Skeletal muscle satellite cell (primary cell): ENCODE data around the gene TAS2R30. TPM values are rescaled to one million over a fixed set of nuclear protein-coding genes. Genes with fewer than 3 reads are reported as not detected.

Source experiments
- H3K27me3 ChIP-seq: 2 replicates; pipeline ENCODE4 v1.7.0; 2013; ENCODE audit warnings: low read length; ENCODE audit not compliant: control insufficient read depth, insufficient read depth
- H3K36me3 ChIP-seq: 2 replicates; pipeline ENCODE4 v1.7.0; 2013; ENCODE audit warnings: mild to moderate bottlenecking, control low read depth, low read length; ENCODE audit not compliant: insufficient read depth
- H3K4me1 ChIP-seq: 2 replicates; pipeline ENCODE4 v1.7.0; 2013; ENCODE audit warnings: low read length; ENCODE audit not compliant: control insufficient read depth, insufficient read depth
- H3K4me2 ChIP-seq: 2 replicates; pipeline ENCODE4 v1.7.0; 2013; ENCODE audit warnings: mild to moderate bottlenecking, low read length
- H3K4me3 ChIP-seq: 2 replicates; pipeline ENCODE4 v1.7.0; 2013; ENCODE audit warnings: low read length
- H3K9ac ChIP-seq: 2 replicates; pipeline ENCODE4 v1.7.0; 2013; ENCODE audit warnings: mild to moderate bottlenecking, low read depth, low read length, moderate library complexity
- H3K9me3 ChIP-seq: replicated peaks from 2 replicates; pipeline ENCODE4 v1.7.0; 2013; ENCODE audit warnings: mild to moderate bottlenecking, control low read depth, low read length
- total RNA-seq: library from RNA; depleted of rRNA; stranded (reverse); fragments of >200 nt; gene quantifications from 2 replicates; pipeline ENCODE4 v1.2.3, GENCODE V29; 2012; rRNA removed

The TAS2R30 gene
- 3.9 and 7.9 TPM in 2 replicates for total RNA-seq

GRCh38 chr12:11134305-11134704 is at the start of gene TAS2R30:
TAS2R30 (minus strand) TSS chr12:11134644; CDS start chr12:11134244, 400 bp downstream.
- Histone ChIP-seq H3K4me3 (no peak within 1 kb of the TSS), H3K9me3 (no peaks in the 10 kb centered on the region), H3K9ac (no peak within 1 kb of the TSS), H3K36me3 (no peaks in the 10 kb centered on the region), H3K27me3 (no peaks in the 10 kb centered on the region), H3K4me1 (no peaks in the 10 kb centered on the region), H3K4me2 (no peak within 1 kb of the TSS)

GRCh38 chr12:11183011-11183410 is 48.6 kb upstream of the TAS2R30 start:
- Histone ChIP-seq H3K4me2 (no peak overlapping the region), H3K9ac (no peak overlapping the region), H3K9me3 (no peaks in the 10 kb centered on the region), H3K4me3 (no peak overlapping the region), H3K27me3 (no peaks in the 10 kb centered on the region), H3K36me3 (no peaks in the 10 kb centered on the region), H3K4me1 (no peaks in the 10 kb centered on the region)

- Histone ChIP-seq H3K4me2 (no peak overlapping the region), H3K36me3 (no peaks in the 10 kb centered on the region), H3K9ac (no peak overlapping the region), H3K4me1 (no peaks in the 10 kb centered on the region), H3K27me3 (no peaks in the 10 kb centered on the region), H3K9me3 (no peaks in the 10 kb centered on the region), H3K4me3 (no peak overlapping the region)
Observed at GRCh38 chr12:11182529-11182928, 48.1 kb upstream of the TAS2R30 start.

GRCh38 chr12:11178250-11178649 is 43.8 kb upstream of the TAS2R30 start:
- Histone ChIP-seq H3K9me3 (no peaks in the 10 kb centered on the region), H3K9ac (no peak overlapping the region), H3K4me1 (no peaks in the 10 kb centered on the region), H3K27me3 (no peaks in the 10 kb centered on the region), H3K36me3 (no peaks in the 10 kb centered on the region), H3K4me2 (no peak overlapping the region), H3K4me3 (no peak overlapping the region)

GRCh38 chr12:11174022-11174421 is 39.6 kb upstream of the TAS2R30 start:
- H3K4me1 ChIP-seq, result peaks cover 5% of the 10 kb centered on the region
- no peak overlapping the region for H3K4me3 ChIP-seq
- no peak overlapping the region for H3K9ac ChIP-seq
- H3K36me3 ChIP-seq, result no peaks in the 10 kb centered on the region
- no peaks in the 10 kb centered on the region for H3K9me3 ChIP-seq
- no peak overlapping the region for H3K4me2 ChIP-seq
- no peaks in the 10 kb centered on the region for H3K27me3 ChIP-seq

GRCh38 chr12:11171969-11172675 is 37.7 kb upstream of the TAS2R30 start:
- H3K36me3 ChIP-seq, result no peaks in the 10 kb centered on the region
- H3K9ac ChIP-seq, result peak overlapping the region; percentile 97
- H3K9me3 ChIP-seq, result no peaks in the 10 kb centered on the region
- no peaks in the 10 kb centered on the region for H3K27me3 ChIP-seq
- peak overlapping the region; percentile 89 for H3K4me2 ChIP-seq
- H3K4me3 ChIP-seq, result peak overlapping the region; percentile 91
- H3K4me1 ChIP-seq, result peaks cover 5% of the 10 kb centered on the region

- H3K4me2 ChIP-seq, result peak within 1 kb of the TSS; percentile 89
- peak within 1 kb of the TSS; percentile 97 for H3K9ac ChIP-seq
- H3K27me3 ChIP-seq, result no peaks in the 10 kb centered on the region
- H3K36me3 ChIP-seq, result no peaks in the 10 kb centered on the region
- H3K4me1 ChIP-seq, result peaks cover 5% of the 10 kb centered on the region
- no peaks in the 10 kb centered on the region for H3K9me3 ChIP-seq
- peak within 1 kb of the TSS; percentile 91 for H3K4me3 ChIP-seq
Observed at GRCh38 chr12:11171145-11171968, 36.9 kb upstream of the TAS2R30 start, which contains the start of gene SMIM10L1. SMIM10L1 (plus strand) TSS chr12:11171194; CDS start chr12:11171357, 163 bp downstream.

GRCh38 chr12:11170810-11171144 is 36.3 kb upstream of the TAS2R30 start:
- Histone ChIP-seq H3K9me3 (no peaks in the 10 kb centered on the region), H3K4me1 (peaks cover 5% of the 10 kb centered on the region), H3K27me3 (no peaks in the 10 kb centered on the region), H3K4me2 (peak overlapping the region; percentile 89), H3K36me3 (peaks cover 4% of the 10 kb centered on the region), H3K4me3 (peak overlapping the region; percentile 91), H3K9ac (peak overlapping the region; percentile 97)

- peaks cover 13% of the 10 kb centered on the region for H3K36me3 ChIP-seq
- no peak overlapping the region for H3K4me2 ChIP-seq
- no peak overlapping the region for H3K4me3 ChIP-seq
- no peaks in the 10 kb centered on the region for H3K4me1 ChIP-seq
- no peaks in the 10 kb centered on the region for H3K27me3 ChIP-seq
- H3K9ac ChIP-seq, result no peak overlapping the region
- no peaks in the 10 kb centered on the region for H3K9me3 ChIP-seq
Observed at GRCh38 chr12:11166300-11166699, 31.9 kb upstream of the TAS2R30 start.

- Histone ChIP-seq H3K9ac (no peak overlapping the region), H3K4me1 (peaks cover 3% of the 10 kb centered on the region), H3K9me3 (no peaks in the 10 kb centered on the region), H3K4me3 (no peak overlapping the region), H3K27me3 (no peaks in the 10 kb centered on the region), H3K4me2 (no peak overlapping the region), H3K36me3 (peaks cover 13% of the 10 kb centered on the region)
Observed at GRCh38 chr12:11164384-11164783, 29.9 kb upstream of the TAS2R30 start.

GRCh38 chr12:11162502-11162901 is 28.1 kb upstream of the TAS2R30 start:
- H3K4me3 ChIP-seq, result no peak overlapping the region
- H3K27me3 ChIP-seq, result no peaks in the 10 kb centered on the region
- no peak overlapping the region for H3K4me2 ChIP-seq
- peaks cover 13% of the 10 kb centered on the region for H3K36me3 ChIP-seq
- H3K9me3 ChIP-seq, result no peaks in the 10 kb centered on the region
- no peak overlapping the region for H3K9ac ChIP-seq
- peaks cover 3% of the 10 kb centered on the region for H3K4me1 ChIP-seq
